Measurements from ENCODE around the gene LDAF1. TPM values are rescaled to one million over a fixed set of nuclear protein-coding genes. Genes with fewer than 3 reads are reported as not detected.
"Not testable (repeated sequence)": the region's sequence is repeated elsewhere in the genome, so short reads cannot be mapped to it uniquely, and the experiment has no call there.

The LDAF1 gene
- total and polyA plus RNA-seq, 9 donors: 28.0 to 38.8 (median 31.7) TPM

- no peak for DNase-seq
- WGBS (ENCODE audit: insufficient coverage): no CpG with 5 or more reads among the region's 4 CpGs
- Histone ChIP-seq H3K9me3 (replicated peaks; ENCODE audit: control insufficient read depth, low read depth, low read length) (peaks cover 4% of the 10 kb centered on the region), H3K36me3 (ENCODE audit: control insufficient read depth, insufficient read depth, low read length) (no peaks in the 10 kb centered on the region), H3K4me3 (ENCODE audit: low read length) (no peak overlapping the region), H3K4me1 (ENCODE audit: control insufficient read depth, insufficient read depth, low read length) (peaks cover 3% of the 10 kb centered on the region), H3K27ac (ENCODE audit: low read length) (no peak overlapping the region), H3K27me3 (ENCODE audit: control insufficient read depth, insufficient read depth, low read length) (peaks cover 4% of the 10 kb centered on the region)
Measured at GRCh38 chr16:21190013-21190412, 31.5 kb downstream of the LDAF1 start.

- H3K4me1 ChIP-seq (ENCODE audit: control insufficient read depth, insufficient read depth, low read length): peaks cover 3% of the 10 kb centered on the region
- no peak for DNase-seq
- no peak overlapping the region for H3K4me3 ChIP-seq (ENCODE audit: low read length)
- no peak overlapping the region for H3K27ac ChIP-seq (ENCODE audit: low read length)
- no peaks in the 10 kb centered on the region for H3K36me3 ChIP-seq (ENCODE audit: control insufficient read depth, insufficient read depth, low read length)
- H3K9me3 ChIP-seq (replicated peaks; ENCODE audit: control insufficient read depth, low read depth, low read length): peaks cover 4% of the 10 kb centered on the region
- peaks cover 4% of the 10 kb centered on the region for H3K27me3 ChIP-seq (ENCODE audit: control insufficient read depth, insufficient read depth, low read length)
Measured at GRCh38 chr16:21190599-21190998, 32.1 kb downstream of the LDAF1 start.

- peaks cover 3% of the 10 kb centered on the region for H3K4me1 ChIP-seq (ENCODE audit: control insufficient read depth, insufficient read depth, low read length)
- H3K36me3 ChIP-seq (ENCODE audit: control insufficient read depth, insufficient read depth, low read length): no peaks in the 10 kb centered on the region
- H3K4me3 ChIP-seq (ENCODE audit: low read length): no peak overlapping the region
- peaks cover 7% of the 10 kb centered on the region for H3K27me3 ChIP-seq (ENCODE audit: control insufficient read depth, insufficient read depth, low read length)
- WGBS (ENCODE audit: insufficient coverage): no CpG with 5 or more reads among the region's 1 CpG
- DNase-seq: no peak
- H3K27ac ChIP-seq (ENCODE audit: low read length): no peak overlapping the region
- H3K9me3 ChIP-seq (replicated peaks; ENCODE audit: control insufficient read depth, low read depth, low read length): peaks cover 4% of the 10 kb centered on the region
Measured at GRCh38 chr16:21192991-21193390, 34.5 kb downstream of the LDAF1 start.

GRCh38 chr16:21194771-21195301 lies 36.4 kb downstream of the LDAF1 start:
- Histone ChIP-seq H3K27ac (ENCODE audit: low read length) (no peak overlapping the region), H3K9me3 (replicated peaks; ENCODE audit: control insufficient read depth, low read depth, low read length) (peaks cover 4% of the 10 kb centered on the region), H3K4me1 (ENCODE audit: control insufficient read depth, insufficient read depth, low read length) (peaks cover 3% of the 10 kb centered on the region), H3K36me3 (ENCODE audit: control insufficient read depth, insufficient read depth, low read length) (no peaks in the 10 kb centered on the region), H3K27me3 (ENCODE audit: control insufficient read depth, insufficient read depth, low read length) (peaks cover 3% of the 10 kb centered on the region), H3K4me3 (ENCODE audit: low read length) (no peak overlapping the region)
- DNase-seq: peak; percentile 51
- WGBS (ENCODE audit: insufficient coverage): 14% methylated on average over 3 of the region's 6 CpGs

- H3K9me3 ChIP-seq (replicated peaks; ENCODE audit: control insufficient read depth, low read depth, low read length); H3K4me3 ChIP-seq (ENCODE audit: low read length); H3K36me3 ChIP-seq (ENCODE audit: control insufficient read depth, insufficient read depth, low read length); H3K27me3 ChIP-seq (ENCODE audit: control insufficient read depth, insufficient read depth, low read length); H3K4me1 ChIP-seq (ENCODE audit: control insufficient read depth, insufficient read depth, low read length); H3K27ac ChIP-seq (ENCODE audit: low read length); DNase-seq: not testable (repeated sequence)
- 93% methylated on average over 3 of the region's 8 CpGs for WGBS (ENCODE audit: insufficient coverage)
Measured at GRCh38 chr16:21195330-21195729, 36.9 kb downstream of the LDAF1 start.

- no peaks in the 10 kb centered on the region for H3K9me3 ChIP-seq (replicated peaks; ENCODE audit: control insufficient read depth, low read depth, low read length)
- peaks cover 3% of the 10 kb centered on the region for H3K4me1 ChIP-seq (ENCODE audit: control insufficient read depth, insufficient read depth, low read length)
- no peak overlapping the region for H3K27ac ChIP-seq (ENCODE audit: low read length)
- no peak for DNase-seq
- H3K4me3 ChIP-seq (ENCODE audit: low read length): no peak overlapping the region
- no peaks in the 10 kb centered on the region for H3K36me3 ChIP-seq (ENCODE audit: control insufficient read depth, insufficient read depth, low read length)
- peaks cover 3% of the 10 kb centered on the region for H3K27me3 ChIP-seq (ENCODE audit: control insufficient read depth, insufficient read depth, low read length)
- no CpG with 5 or more reads among the region's 1 CpG for WGBS (ENCODE audit: insufficient coverage)
Measured at GRCh38 chr16:21197112-21197511, 38.6 kb downstream of the LDAF1 start.

GRCh38 chr16:21197621-21198020 lies 39.1 kb downstream of the LDAF1 start:
- 40% methylated on average over 1 of the region's 3 CpGs for WGBS (ENCODE audit: insufficient coverage)
- no peak overlapping the region for H3K4me3 ChIP-seq (ENCODE audit: low read length)
- no peaks in the 10 kb centered on the region for H3K36me3 ChIP-seq (ENCODE audit: control insufficient read depth, insufficient read depth, low read length)
- H3K27ac ChIP-seq (ENCODE audit: low read length): no peak overlapping the region
- no peak for DNase-seq
- no peaks in the 10 kb centered on the region for H3K9me3 ChIP-seq (replicated peaks; ENCODE audit: control insufficient read depth, low read depth, low read length)
- peaks cover 3% of the 10 kb centered on the region for H3K4me1 ChIP-seq (ENCODE audit: control insufficient read depth, insufficient read depth, low read length)
- peaks cover 3% of the 10 kb centered on the region for H3K27me3 ChIP-seq (ENCODE audit: control insufficient read depth, insufficient read depth, low read length)

- peaks cover 3% of the 10 kb centered on the region for H3K4me1 ChIP-seq (ENCODE audit: control insufficient read depth, insufficient read depth, low read length)
- H3K9me3 ChIP-seq (replicated peaks; ENCODE audit: control insufficient read depth, low read depth, low read length): no peaks in the 10 kb centered on the region
- H3K4me3 ChIP-seq (ENCODE audit: low read length): no peak overlapping the region
- H3K27ac ChIP-seq (ENCODE audit: low read length): no peak overlapping the region
- peaks cover 3% of the 10 kb centered on the region for H3K27me3 ChIP-seq (ENCODE audit: control insufficient read depth, insufficient read depth, low read length)
- no peaks in the 10 kb centered on the region for H3K36me3 ChIP-seq (ENCODE audit: control insufficient read depth, insufficient read depth, low read length)
- WGBS (ENCODE audit: insufficient coverage): 67% methylated on average over 2 of the region's 5 CpGs
- no peak for DNase-seq
Measured at GRCh38 chr16:21199607-21200218, 41.2 kb downstream of the LDAF1 start.

- Histone ChIP-seq H3K36me3 (ENCODE audit: control insufficient read depth, insufficient read depth, low read length) (no peaks in the 10 kb centered on the region), H3K27me3 (ENCODE audit: control insufficient read depth, insufficient read depth, low read length) (no peaks in the 10 kb centered on the region), H3K9me3 (replicated peaks; ENCODE audit: control insufficient read depth, low read depth, low read length) (no peaks in the 10 kb centered on the region), H3K4me1 (ENCODE audit: control insufficient read depth, insufficient read depth, low read length) (no peaks in the 10 kb centered on the region), H3K4me3 (ENCODE audit: low read length) (no peak overlapping the region), H3K27ac (ENCODE audit: low read length) (no peak overlapping the region)
- no peak for DNase-seq
- WGBS (ENCODE audit: insufficient coverage): 37% methylated on average over 4 of the region's 7 CpGs
Measured at GRCh38 chr16:21203155-21203797, 44.8 kb downstream of the LDAF1 start.

GRCh38 chr16:21205303-21205702 lies 46.8 kb downstream of the LDAF1 start:
- Histone ChIP-seq H3K9me3 (replicated peaks; ENCODE audit: control insufficient read depth, low read depth, low read length) (no peaks in the 10 kb centered on the region), H3K36me3 (ENCODE audit: control insufficient read depth, insufficient read depth, low read length) (no peaks in the 10 kb centered on the region)
- DNase-seq: no peak

More at GRCh38 chr16:21205303-21205702, 46.8 kb downstream of the LDAF1 start:
- H3K27ac ChIP-seq (ENCODE audit: low read length): no peak overlapping the region
- peaks cover 4% of the 10 kb centered on the region for H3K27me3 ChIP-seq (ENCODE audit: control insufficient read depth, insufficient read depth, low read length)
- H3K4me3 ChIP-seq (ENCODE audit: low read length): no peak overlapping the region
- H3K4me1 ChIP-seq (ENCODE audit: control insufficient read depth, insufficient read depth, low read length): no peaks in the 10 kb centered on the region

Data from muscle of leg (tissue), 11 donors.